Activated CD4-positive, alpha-beta T cell treated with anti-CD3 and anti-CD28 coated beads, Interleukin-2, Interleukin-6, amounts not matched to agents 100 ng/mL and 50 ng/mL, durations not matched to agents 16 hours and 8 hours (primary cell): Measurements from ENCODE around the gene HYDIN.

Experiments used
- DNase-seq: peaks from one replicate; pipeline ENCODE4 v3.0.0-alpha.2; 2020

The HYDIN gene

DNA sequence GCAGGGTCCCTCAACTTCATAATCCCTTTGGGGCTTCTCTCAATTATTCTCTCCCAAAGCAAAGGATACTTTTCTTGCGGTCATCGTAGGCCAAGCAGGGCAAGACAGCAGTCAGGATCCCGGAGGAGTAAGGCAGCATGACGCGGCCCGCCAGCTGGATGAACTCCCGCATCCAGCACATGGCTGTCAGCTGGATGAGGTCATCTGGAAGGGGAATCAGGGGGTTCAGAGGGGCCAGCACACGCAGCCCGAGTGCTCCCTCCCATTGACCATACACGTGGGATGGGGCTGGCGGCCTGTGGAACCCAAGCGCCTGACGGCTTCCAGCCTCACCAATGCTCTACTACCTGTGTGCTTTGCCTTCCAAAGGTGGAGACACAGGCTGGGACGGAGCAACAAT lies 448.7 kb downstream of the HYDIN start:
- DNase-seq = no peak

DNA sequence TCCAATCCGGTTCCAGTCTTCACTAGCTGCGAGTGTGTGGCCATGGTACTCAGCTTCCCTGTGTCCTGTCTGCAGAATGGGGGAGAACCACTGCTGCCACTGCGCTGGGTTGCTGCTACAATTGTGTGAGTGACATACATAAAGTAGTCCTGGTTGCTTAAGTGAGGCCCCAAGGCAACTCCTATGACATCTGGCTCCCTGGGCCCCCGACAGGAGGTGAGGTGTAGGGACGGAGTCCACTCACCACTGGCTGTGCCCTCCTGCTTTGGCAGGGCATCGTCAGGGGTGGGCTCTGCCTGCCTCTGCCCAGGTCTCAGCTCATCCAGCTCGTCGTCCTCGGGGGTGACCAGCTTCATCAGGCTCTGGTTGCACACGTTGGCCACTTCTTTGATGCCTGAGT lies 450.0 kb downstream of the HYDIN start:
- DNase-seq = no peak

DNA sequence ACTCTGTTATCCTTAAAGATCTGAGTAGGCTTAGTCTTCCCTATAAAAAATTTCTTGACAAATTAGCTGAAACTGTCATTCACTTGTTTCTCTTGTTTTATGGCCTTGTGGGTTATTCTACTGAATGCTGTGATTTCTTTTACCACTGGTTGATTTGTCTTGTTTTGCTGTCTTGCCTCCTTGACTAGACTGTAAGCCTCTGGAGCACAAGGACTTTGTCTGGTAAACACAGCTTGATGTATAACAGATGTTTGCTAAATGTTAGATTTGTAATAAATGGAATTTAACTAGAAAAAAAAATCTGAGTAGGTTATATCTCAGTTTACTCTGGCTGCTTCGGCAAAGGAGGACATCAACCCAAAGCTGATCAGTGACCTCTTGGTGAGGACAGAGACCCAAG lies 451.2 kb downstream of the HYDIN start:
- DNase-seq = no peak

DNA sequence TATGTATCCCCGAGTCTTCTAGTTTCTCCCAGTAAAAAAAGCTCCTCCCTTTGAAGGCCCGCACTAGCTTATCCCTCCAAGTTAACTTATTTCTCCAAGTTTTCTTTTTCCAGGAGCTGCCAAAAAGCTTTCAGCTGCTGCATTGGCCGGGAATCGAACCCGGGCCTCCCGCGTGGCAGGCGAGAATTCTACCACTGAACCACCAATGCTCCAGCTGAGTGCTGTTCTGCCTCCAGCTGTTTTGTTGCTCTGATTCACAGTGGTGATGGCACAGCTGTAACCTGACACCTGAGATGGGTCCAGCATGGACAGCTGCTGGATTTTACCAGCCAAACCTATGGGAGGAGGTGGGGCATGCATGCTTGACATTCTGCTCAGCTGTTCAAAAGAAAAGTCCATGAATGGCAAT lies 451.6 kb downstream of the HYDIN start:
- peak; percentile 8 for DNase-seq

DNA sequence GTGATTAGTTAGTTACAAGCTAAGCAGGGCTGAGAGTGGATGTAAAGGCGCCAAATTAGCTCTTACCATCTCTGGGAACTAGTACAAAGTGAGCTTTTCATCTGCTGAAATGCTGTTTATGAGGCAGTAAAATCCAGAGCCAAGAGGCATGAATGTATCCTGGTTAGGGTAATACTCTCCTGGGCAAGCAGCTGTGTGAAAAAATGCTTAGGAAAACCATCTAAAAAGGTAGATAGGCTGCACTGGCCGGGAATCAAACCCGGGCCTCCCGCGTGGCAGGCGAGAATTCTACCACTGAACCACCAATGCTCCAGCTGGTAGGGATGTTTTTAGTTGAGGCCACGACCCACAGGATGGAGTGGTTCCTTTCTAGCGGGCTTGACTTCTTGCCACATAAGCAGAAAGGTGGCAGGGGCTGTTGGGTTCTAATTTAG lies 452.5 kb downstream of the HYDIN start:
- no peak for DNase-seq

DNA sequence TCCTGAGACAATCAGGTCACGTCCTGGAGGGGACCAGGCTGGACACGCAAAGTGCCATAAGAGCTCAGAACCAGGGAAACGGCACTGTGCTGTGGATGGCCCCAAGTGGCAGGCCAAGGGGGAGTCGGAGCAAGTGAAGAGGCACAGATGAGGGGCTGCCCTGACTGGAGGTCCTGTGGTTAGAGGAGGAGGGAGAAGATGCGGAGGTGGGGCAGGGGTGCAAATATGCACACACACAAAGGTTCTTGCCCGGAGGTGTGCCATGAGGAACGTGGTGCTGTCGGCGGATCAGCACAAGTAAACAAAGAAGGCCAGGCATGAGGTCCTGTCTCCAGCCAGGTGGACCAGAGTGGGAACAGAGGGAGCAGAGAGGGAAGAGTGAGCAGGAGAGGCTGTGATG lies 453.0 kb downstream of the HYDIN start:
- no peak for DNase-seq

DNA sequence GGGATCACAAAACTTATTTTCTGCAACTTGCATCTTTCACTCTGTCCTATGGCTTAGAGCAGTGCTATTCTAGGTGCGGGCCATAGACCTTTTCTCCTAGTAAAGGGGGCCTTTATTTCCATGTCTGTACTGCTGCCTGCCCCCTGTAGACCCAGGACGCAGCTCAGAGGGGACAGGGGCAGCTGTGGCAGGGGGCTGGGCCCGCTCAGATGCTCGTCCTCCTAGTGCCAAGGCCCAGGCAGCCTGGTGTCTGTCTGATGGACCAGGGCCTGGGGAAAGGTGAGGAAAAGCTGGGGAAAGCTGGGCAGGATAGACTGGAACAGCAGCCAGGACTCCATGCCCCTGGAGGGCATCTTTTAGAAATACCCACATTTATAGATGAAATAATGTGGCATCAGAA lies 455.1 kb downstream of the HYDIN start:
- no peak for DNase-seq

DNA sequence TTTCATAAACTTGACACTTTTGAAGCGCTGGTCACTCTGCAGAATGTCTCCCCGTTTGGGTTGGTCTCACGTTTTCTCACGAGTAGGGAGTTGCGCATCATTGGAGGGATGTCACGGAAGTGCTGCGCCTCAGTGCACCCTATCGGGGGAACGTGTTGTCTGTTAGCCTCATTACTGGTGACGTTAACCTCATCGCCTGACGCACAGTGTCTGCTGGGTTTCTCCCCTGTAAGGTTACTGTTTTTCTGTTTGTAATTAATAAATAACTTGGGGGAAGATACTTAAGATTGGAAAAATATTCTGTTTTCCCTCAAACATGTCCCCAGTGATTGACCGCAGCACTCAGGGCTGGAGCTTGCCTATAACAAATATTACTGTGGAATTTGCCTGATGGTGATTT lies 456.3 kb downstream of the HYDIN start:
- no peak for DNase-seq

DNA sequence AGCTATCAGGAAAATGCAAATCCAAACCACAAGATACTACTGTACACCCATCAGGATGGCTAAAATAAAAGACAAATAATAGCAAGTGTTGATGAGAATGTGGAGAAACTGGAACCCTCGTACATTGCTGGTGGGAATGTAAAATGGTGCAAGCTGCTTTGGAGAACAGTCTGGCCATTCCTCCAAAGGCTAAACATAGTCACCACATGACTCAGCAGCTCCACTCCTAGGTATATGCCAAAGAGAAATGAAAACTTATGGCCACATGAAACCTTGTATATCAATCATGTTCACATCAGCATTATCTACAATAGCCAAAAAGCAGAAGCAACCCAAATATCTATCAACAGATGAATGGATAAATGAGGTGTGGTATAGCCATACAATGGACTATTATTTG lies 458.0 kb downstream of the HYDIN start:
- DNase-seq = no peak

DNA sequence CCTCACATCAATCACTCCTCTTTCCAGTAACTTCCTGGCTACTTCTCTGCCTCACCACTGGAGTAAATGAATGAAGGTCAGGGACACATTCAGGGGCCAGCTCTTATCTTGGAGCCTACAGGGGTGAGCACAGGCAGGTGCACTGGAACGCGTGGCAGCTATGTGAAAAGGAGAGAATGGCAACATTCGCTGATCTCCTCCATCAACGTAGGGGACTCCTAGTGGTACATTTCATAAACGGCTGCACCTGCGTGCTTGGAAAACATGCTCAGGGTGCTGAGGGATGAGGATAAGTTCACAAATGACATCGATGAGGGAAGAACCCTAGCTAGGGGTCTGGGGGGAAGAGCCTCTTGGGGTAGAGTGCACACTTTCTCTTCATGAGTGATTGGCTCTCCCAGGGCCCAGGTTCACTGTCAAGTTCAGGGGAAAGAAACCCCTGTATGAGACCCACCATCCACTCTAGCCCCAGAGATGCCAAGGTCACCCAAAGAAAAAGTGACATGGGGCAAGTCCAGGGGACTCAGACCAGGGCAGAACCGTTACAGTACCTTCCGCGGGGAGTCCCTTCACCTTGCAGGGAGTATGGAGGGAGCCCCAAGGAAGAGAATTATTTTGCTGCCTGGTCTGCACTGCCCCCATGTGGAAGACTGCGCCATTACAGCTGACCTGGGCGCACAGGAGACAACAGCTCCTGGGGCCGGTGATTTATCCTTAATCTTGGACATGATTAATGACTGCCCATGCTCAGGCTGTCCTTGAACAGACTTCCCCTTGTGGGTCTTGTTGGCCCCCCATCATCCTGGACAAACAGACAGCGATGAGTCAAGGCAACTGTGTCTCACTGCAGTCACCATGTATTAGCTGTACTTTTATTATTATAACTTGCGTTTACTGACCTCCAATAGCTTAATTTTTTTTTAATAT lies 459.6 kb downstream of the HYDIN start:
- DNase-seq = peak; percentile 71

DNA sequence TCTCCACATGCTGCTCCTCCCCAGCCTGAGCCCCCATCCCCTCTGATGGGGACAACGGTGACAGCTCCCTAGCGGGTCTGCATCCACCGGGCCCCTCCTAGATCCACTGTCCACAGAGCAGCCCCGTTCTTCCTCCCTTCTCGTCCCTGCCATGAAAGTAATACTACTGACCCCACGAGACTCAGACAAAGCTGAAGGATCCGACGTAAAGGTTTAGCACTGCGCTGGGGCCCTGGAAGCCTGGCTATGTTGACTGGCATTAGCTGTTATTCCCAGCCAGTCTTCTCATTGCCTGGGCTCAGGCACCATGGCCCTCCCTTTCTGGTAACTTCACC lies 460.3 kb downstream of the HYDIN start:
- DNase-seq = no peak

DNA sequence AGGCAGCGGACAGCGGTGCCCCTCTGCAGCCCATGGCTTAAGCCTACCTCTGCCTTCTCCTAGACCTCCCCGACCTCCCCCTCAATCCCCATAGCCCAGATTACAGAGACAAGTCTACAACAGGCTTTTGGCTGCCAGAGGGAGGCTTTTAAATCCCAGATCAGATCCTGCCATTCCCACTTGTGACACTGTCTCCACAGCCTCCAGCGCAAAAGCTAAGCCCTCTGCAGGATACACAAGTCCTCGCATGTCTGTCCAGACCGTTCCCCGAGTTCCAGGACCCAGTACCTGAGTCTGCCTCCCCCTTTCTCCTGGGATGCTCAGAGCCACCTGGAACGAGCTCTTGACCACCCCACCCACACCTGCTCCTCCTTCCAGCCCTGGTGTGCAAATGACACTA lies 460.8 kb downstream of the HYDIN start:
- DNase-seq = no peak

DNA sequence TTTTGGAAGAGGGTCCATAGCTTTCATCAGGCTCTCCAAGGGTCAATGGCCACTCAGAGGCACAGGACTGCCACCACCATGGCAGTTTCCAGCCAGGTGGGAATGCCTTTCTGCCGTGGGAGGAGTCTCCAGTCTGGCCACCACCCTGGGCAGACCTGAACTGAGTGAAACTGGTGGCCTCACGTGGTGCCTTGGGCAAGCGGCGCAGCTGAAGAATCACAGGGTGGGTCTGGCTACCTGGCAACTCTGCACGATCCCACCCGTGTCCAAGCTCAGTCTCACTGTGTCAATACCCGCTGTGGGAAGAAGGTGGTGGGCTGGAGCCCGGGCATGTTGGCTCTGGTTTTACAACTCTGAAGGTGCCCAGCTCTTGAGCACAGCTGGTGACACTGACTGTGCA lies 461.4 kb downstream of the HYDIN start:
- no peak for DNase-seq

DNA sequence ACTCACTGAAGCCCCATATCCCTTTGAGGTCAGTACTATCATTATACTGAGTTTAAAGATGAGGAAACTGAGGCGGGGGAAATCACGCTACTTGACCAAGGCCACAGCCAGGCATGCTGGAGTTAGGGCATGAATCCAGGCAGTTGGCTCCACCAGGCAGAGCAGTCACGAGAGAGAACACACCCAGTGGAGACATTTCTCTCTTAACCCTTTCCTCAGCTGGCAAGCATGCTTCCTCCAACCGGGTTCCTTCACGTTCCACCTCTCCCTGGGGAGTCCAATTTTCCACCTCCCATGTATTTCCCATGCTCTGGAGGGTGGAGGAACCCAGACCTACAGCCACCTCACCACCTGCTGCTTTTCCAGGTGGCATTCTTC lies 462.3 kb downstream of the HYDIN start:
- DNase-seq = no peak

DNA sequence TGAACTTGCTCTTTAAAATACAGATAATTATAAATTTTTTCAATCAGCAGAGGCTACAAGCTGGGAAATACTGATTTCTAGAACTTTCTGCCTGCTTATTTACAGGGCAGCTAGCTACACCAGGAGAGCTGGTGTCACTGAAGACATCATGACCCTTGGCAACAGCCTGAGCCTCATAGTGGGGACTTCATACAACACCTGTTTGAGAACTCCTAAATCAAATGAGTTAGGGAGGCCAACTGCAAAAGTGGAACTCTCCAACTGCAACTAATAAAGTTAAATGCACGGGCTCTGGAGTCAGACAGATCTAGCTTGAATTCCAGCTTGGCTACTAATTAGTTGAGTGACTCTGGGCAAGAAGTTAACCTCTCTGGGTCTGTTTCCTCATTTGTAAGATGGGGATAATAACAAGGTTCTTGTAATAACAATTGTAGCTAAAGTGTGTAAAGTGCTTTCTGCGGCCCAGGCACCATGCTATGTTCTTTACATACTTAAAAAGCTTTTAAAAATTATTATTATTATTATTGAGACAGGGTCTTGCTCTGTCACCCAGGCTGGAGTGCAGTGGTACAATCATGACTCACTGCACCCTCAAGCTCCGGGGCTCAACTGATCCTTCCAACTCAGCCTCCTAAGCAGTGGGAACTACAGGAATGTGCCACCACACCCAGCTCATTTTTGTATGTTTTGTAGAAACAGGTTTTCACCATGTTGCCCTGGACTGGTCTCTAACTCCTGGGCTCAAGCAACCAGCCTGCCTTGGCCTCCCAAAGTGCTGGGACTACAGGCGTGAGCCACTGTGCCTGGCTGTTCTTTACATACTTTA lies 462.9 kb downstream of the HYDIN start:
- DNase-seq = no peak

DNA sequence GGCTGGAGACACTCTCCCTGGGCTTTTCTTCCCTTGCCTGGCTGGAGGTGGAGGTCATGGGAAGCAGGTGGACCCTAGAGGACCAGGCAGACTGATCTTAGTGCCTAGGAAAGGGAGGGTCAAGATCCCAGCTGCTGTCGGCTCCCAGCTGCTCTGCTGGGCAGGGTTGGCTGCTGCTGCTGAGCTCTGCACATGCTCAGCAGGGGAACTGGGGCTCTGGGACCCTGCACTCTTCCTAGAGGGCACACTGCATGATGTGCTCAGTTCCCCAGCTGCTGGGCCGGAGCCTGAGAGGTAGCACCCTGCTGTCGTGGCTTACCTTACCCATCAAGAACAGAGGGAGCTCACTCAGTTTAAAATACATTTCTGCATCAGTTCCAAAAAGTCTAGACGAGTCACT lies 463.9 kb downstream of the HYDIN start:
- DNase-seq = no peak

DNA sequence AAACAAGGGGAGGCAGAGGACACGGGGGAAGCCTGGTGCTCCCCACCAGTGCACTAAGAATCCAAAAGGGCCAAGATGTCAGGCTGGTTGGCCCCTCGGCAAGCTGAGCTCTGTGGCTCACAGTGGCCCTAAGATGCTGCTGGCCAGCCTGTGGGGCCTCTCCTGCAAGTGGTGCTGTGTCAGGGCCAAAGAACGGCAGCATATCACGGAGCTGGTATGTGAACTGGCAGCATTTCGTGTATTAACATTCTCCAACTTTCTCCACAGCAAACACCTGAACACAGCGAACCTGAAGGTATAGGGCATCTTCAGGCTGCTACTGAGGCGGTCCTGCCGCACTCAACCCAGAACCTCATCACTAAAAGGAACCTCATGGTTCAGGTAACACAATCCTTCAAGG lies 464.3 kb downstream of the HYDIN start:
- no peak for DNase-seq

DNA sequence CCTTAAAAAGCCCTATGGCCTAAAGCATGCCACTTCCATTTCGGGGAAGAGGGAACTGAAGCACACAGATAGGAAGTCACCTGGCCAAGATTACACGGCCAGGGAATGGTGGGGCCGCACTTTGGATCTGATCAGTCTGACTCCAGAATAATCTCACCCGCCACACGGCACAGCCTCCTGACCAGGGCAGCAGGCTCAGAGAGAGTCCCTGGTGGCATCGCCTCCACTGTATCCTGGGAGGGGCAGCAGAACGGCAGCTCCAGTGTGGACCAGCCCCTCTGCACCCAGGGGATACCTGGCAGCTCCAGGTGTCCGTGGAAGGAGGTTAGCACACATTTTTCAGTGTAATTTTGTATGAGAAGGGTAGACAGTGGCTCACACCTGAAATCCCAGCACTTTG lies 465.0 kb downstream of the HYDIN start:
- DNase-seq = no peak

DNA sequence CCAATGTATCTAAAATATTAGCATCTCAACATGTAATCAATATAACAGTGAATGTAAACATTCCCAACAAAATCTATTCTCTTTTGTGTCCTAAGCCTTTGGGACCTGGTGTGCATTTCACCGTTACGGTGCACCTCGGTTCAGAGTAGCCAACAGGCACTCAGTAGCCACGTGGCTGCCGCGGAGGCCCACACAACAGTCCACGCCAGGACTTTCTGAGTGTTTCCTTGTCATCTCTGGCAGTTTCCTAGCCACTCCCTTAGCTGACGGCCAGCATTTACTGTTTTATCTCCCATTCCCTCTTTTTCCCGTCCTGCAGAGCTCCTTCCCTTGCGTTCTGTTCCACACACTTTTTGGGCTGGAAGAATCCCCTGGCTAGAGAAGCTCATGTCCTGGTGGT lies 465.9 kb downstream of the HYDIN start:
- DNase-seq = no peak

DNA sequence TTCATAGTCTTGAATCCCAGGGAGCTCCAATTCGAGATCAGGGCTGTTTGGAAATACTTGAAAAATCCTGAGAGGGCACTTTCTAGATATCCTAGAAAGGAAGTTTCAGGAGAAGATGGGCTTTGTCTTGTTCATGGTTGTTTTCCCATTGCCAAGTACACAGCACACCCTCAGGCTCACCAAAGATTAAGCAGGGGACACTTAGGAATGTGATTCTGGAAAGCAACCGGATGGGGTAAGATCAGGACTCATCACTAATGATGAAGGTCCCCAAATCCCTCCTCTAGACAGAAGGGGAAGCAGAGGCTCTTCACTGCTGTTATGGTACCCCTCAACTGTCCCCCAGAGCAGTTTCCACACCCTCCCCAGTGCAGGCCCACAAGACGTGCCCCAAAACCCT lies 470.3 kb downstream of the HYDIN start:
- DNase-seq = no peak

DNA sequence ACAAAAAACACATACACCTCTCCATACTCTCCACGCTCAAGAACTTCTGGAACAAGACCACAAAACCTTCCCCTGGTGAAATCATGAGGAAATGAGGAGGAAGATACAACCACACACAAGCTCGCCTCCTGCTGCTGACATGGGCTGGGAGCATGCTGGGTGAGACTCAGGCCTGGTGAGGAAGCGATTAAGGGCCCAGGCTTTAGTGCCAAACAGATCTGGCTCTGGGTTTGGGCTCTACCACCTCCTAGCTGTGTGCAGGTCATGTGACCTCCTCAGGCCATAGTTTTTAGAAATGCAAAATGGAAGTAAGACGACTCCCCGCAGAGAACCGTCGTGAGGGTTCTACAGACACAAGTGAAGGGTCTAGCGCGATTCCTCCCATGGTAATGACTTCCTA lies 470.9 kb downstream of the HYDIN start:
- DNase-seq = no peak

DNA sequence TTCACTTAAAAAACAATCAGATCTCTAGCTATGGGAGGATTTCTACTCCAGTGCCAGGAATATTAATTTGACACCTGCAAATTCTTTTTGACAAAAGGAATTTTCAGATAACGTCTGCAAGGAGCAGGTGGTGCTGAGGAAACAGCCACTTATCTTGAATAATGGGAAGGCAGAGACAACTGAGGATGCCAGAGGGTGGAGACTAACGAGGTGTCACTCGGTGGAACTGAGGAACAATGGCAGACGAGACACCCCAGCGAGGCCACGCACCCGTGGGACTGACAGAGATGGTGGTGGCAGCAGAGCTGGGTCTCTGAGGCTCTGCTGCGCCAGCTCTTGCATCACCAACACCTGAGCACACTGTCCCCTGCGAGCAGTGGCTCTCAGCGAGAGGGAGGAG lies 471.7 kb downstream of the HYDIN start:
- DNase-seq = no peak
